GM23248 (cell line): ENCODE results near the gene PPM1L. TPM values are rescaled to one million over a fixed set of nuclear protein-coding genes. Genes with fewer than 3 reads are reported as not detected.
A peak's percentile ranks its signal among the peaks of the same experiment; 100 is the strongest.
"Not testable (repeated sequence)": the region's sequence is repeated elsewhere in the genome, so short reads cannot be mapped to it uniquely, and the experiment has no call there.

ENCODE experiments used
- DNase-seq: peaks from one replicate; pipeline ENCODE4 v3.0.0-alpha.2; 2015
- H2AFZ ChIP-seq: fragments of 200-600 bp; sonication (generic); 2 replicates; pipeline ENCODE4 v1.6.1; 2016; ENCODE audit warnings: antibody characterized with exemption
- H3F3A ChIP-seq: fragments of 200-600 bp; sonication (generic); 2 replicates; pipeline ENCODE4 v1.6.1; 2016; ENCODE audit warnings: mild to moderate bottlenecking, antibody characterized with exemption, mixed run types; ENCODE audit not compliant: insufficient read depth
- H3K27ac ChIP-seq: fragments of 200-600 bp; sonication (generic); 2 replicates; pipeline ENCODE4 v1.5.1; 2016; ENCODE audit warnings: mild to moderate bottlenecking
- H3K27me3 ChIP-seq: fragments of 200-600 bp; sonication (generic); replicated peaks from 2 replicates; pipeline ENCODE4 v1.6.1; 2016; ENCODE audit warnings: mild to moderate bottlenecking; ENCODE audit not compliant: insufficient read depth
- H3K36me3 ChIP-seq: fragments of 200-600 bp; sonication (generic); 2 replicates; pipeline ENCODE4 v1.6.1; 2016; ENCODE audit warnings: low read depth, mild to moderate bottlenecking
- H3K4me1 ChIP-seq: fragments of 200-600 bp; sonication (generic); 2 replicates; pipeline ENCODE4 v1.6.1; 2016; ENCODE audit warnings: mild to moderate bottlenecking; ENCODE audit not compliant: insufficient read depth
- H3K4me2 ChIP-seq: fragments of 200-600 bp; sonication (generic); one replicate; pipeline ENCODE4 v1.6.1; 2016; ENCODE audit warnings: mild to moderate bottlenecking; ENCODE audit not compliant: unreplicated experiment
- H3K4me3 ChIP-seq: fragments of 200-600 bp; sonication (generic); 2 replicates; pipeline ENCODE4 v1.5.1; 2016; ENCODE audit warnings: mild to moderate bottlenecking
- H3K79me2 ChIP-seq: fragments of 200-600 bp; sonication (generic); 2 replicates; pipeline ENCODE4 v1.6.1; 2016; ENCODE audit warnings: mild to moderate bottlenecking; ENCODE audit not compliant: insufficient read depth
- H3K9ac ChIP-seq: fragments of 200-600 bp; sonication (generic); 2 replicates; pipeline ENCODE4 v1.6.1; 2016; ENCODE audit warnings: mild to moderate bottlenecking
- H3K9me2 ChIP-seq: fragments of 200-600 bp; sonication (generic); 2 replicates; pipeline ENCODE4 v1.6.1; 2016; ENCODE audit warnings: mixed run types, mild to moderate bottlenecking, moderate library complexity; ENCODE audit not compliant: insufficient read depth
- H3K9me3 ChIP-seq: fragments of 200-600 bp; sonication (generic); one replicate; pipeline ENCODE4 v1.6.1; 2017; ENCODE audit warnings: low read depth
- H4K20me1 ChIP-seq: fragments of 200-600 bp; sonication (generic); 2 replicates; pipeline ENCODE4 v1.6.0; 2016; ENCODE audit not compliant: insufficient read depth
- EZH2 ChIP-seq: fragments of 200-600 bp; sonication (generic); IDR thresholded peaks from 2 replicates; pipeline ENCODE4 v1.6.1; 2018; ENCODE audit warnings: antibody characterized with exemption, mild to moderate bottlenecking; ENCODE audit not compliant: insufficient read depth, poor library complexity, severe bottlenecking
- EZH2phosphoT487 ChIP-seq: fragments of 200-600 bp; sonication (generic); IDR thresholded peaks from 2 replicates; pipeline ENCODE4 v1.6.1; 2018; ENCODE audit warnings: antibody characterized with exemption, moderate library complexity, mild to moderate bottlenecking, low read depth; ENCODE audit not compliant: insufficient read depth
- WGBS, 2 experiments: methylation state at CpG; one replicate each; pipeline ENCODE4 v1.1.6; 2015 to 2017; ENCODE audit warnings: low lambda C conversion rate in 2 of 2, low coverage in 1 of 2; ENCODE audit errors: missing lambda C conversion rate in 2 of 2; 5-methylcytosine and 5-hydroxymethylcytosine counted together
- in situ Hi-C: fragments of 300-500 bp; cut with MboI; formaldehyde crosslinking; loops from 2 replicates; pipeline ENCODE4 v1.15.0; 2020
- polyA plus RNA-seq: library from polyadenylated mRNA; unstranded; fragments of >200 nt; fragmentation: Nextera tagmentation; extraction: Ambion mirVana; gene quantifications from 2 replicates; pipeline ENCODE4 v1.2.1, GENCODE V29; 2016
- total RNA-seq: library from RNA; depleted of rRNA; stranded (reverse); fragments of >200 nt; shearing (Covaris generic); gene quantifications from 2 replicates; pipeline ENCODE4 v1.2.3, GENCODE V29; 2014; rRNA removed

The PPM1L gene
- total RNA-seq, result under 0.01 and 0.38 TPM in 2 replicates
- polyA plus RNA-seq, result 0.15 and 0.26 TPM in 2 replicates

DNA sequence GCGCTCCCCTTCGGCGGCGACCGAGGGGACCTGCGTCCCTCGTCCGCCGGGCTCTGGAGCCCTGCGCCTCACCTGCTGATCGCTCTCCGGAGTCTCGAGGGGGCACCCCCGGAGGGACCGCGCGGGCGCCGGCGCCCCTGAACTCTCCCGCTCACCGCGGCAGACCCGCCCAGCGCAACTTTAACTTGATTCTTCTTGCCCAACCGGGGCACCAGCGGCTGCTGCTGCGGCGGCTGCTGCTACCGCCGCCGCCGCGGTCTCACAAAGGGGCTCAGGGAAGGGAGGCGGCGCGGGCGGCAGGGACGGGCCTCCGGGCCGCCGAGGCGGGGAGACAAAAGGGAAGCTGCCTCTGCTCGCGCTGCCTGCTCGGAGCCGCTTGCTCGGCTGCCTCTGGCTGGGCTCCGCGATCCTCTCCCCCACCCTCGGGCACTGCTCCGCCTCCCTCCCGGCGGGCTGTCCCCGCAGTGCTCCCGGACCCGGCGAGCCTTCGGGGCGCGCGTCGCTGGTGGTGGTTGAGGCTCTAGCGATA lies at the start of gene PPM1L:
TSS of gene PPM1L (plus strand) at position 456 of the 529 bp plus-strand sequence.
- Histone ChIP-seq H3K36me3 (no peaks in the 10 kb centered on the region), H3K9me3 (no peaks in the 10 kb centered on the region), H3K79me2 (no peaks in the 10 kb centered on the region), H3F3A (no peaks in the 10 kb centered on the region), H3K4me2 (peak within 1 kb of the TSS; percentile 100), H3K27ac (peak within 1 kb of the TSS; percentile 66), H3K9me2 (no peaks in the 10 kb centered on the region), H4K20me1 (no peaks in the 10 kb centered on the region), H2AFZ (peak within 1 kb of the TSS; percentile 96), H3K4me3 (peak within 1 kb of the TSS; percentile 84), H3K9ac (peak within 1 kb of the TSS; percentile 76), H3K27me3 (peaks cover 17% of the 10 kb centered on the region), H3K4me1 (peaks cover 5% of the 10 kb centered on the region; the same call in 1 of the 2 replicates)
- peak; percentile 69 for DNase-seq
- in situ Hi-C loops, result no loop called here
- 1 to 3% methylated on average over 44 to 59 of the region's 64 CpGs for WGBS, 2 experiments
- no peak for TF ChIP-seq EZH2phosphoT487

DNA sequence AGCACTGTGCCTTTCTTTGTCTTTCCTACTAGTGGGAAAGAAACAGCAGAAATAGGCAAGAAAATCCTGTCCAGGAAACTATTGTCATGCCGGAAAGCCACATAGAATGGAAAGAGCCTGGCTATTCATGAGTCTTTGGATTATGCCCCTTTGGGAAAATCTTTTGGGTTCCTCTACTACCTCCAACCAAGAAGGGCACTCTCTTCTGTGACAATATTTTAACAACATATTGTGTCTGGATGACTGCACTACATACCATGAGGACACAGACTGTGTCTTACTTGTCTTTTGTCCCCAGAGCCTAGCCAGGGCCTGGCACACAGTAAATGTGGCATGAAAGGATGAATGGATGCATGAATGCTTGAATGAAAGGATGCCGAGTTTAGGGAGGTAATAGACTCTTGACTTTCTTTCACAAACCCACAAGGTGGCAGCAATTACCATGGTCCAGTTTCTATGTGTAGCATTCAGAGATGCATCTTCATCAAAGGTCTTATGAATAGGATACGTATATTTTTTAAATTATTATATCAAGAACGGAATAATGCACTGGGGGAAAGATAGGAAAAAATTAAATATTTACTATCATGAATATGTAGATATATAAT lies 48.7 kb upstream of the PPM1L start:
- Histone ChIP-seq H3F3A (no peaks in the 10 kb centered on the region), H3K4me2 (no peak overlapping the region), H3K9me3 (no peaks in the 10 kb centered on the region), H2AFZ (no peak overlapping the region), H3K36me3 (no peaks in the 10 kb centered on the region), H3K79me2 (no peaks in the 10 kb centered on the region), H3K27ac (no peak overlapping the region), H4K20me1 (no peaks in the 10 kb centered on the region), H3K9me2 (no peaks in the 10 kb centered on the region), H3K9ac (no peak overlapping the region), H3K27me3 (peaks cover 17% of the 10 kb centered on the region), H3K4me3 (no peak overlapping the region), H3K4me1 (peaks cover 7% of the 10 kb centered on the region; the same call in 1 of the 2 replicates)
- TF ChIP-seq EZH2phosphoT487, result no peak
- TF ChIP-seq EZH2, result no peak
- DNase-seq, result peak; percentile 67
- in situ Hi-C loops, result loop anchor here (10.0 kb wide), 1 partner anchor 228 kb away; no protein-coding TSS in a partner anchor
- WGBS, 2 experiments, result 22 to 23% methylated on average over 4 of the region's 4 CpGs

DNA sequence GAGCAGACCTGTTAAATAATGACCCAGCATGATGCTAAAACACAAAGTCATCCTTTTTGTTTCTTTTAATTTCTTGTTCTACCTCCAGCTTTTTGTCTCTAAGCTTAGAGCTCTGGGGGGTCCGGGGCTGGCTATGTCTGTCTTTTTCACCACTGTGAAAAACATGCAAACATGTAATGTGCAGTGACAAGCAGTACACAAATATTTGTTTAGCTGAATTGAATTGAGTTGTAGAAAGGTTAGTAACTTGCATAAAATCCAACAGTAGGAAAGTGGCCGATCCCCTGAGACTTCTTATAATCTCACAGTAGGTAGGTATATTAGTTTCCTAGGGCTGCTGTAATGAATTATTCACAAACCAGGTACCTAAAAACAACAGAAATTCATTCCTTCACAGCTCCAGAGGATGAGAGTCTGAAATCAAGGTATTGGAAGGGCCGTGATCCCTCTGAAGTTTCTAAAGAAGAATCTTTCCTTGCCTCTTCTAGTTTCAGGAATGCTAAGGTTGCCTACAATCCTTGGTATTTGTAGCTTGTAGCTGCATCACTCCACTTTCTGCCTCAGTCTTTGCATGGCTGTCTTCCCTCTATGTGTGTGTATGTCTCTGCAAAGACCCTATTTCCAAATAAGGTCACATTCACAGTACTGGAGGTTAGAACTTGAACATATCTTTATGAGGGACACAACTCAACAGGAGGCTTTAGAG lies 46.4 kb upstream of the PPM1L start:
- no peaks in the 10 kb centered on the region for H3K9me2 ChIP-seq
- no peaks in the 10 kb centered on the region for H3K36me3 ChIP-seq
- no peaks in the 10 kb centered on the region for H3K79me2 ChIP-seq
- DNase-seq, result no peak
- H3K27me3 ChIP-seq, result peaks cover 17% of the 10 kb centered on the region
- no peak overlapping the region for H3K27ac ChIP-seq
- H3K4me2 ChIP-seq, result no peak overlapping the region
- in situ Hi-C loops, result loop anchor here (10.0 kb wide), 1 partner anchor 225 kb away; no protein-coding TSS in a partner anchor
- no peak overlapping the region for H3K9ac ChIP-seq
- no peak overlapping the region for H2AFZ ChIP-seq
- H3K4me1 ChIP-seq, result no peaks in the 10 kb centered on the region
- no peak overlapping the region for H3K4me3 ChIP-seq
- WGBS, 2 experiments, result 72 to 80% methylated on average over 3 of the region's 3 CpGs
- H3F3A ChIP-seq, result no peaks in the 10 kb centered on the region
- H3K9me3 ChIP-seq, result no peaks in the 10 kb centered on the region
- TF ChIP-seq EZH2, result no peak
- TF ChIP-seq EZH2phosphoT487, result no peak
- H4K20me1 ChIP-seq, result no peaks in the 10 kb centered on the region

DNA sequence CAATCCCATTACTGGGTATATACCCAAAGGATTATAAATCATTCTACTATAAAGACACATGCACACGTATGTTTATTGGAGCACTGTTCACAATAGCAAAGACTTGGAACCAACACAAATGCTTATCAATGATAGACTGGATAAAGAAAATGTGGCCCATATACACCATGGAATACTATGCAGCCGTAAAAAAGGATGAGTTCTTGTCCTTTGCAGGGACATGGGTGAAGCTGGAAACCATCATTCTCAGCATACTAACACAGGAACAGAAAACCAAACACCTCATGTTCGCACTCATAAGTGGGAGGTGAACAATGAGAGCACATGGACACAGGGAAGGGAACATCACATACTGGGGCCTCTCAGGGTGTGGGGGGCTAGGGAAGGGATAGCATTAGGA lies 42.9 kb upstream of the PPM1L start:
- H3F3A ChIP-seq, H3K4me1 ChIP-seq, H3K9me2 ChIP-seq, H2AFZ ChIP-seq, DNase-seq, H3K36me3 ChIP-seq, H3K4me3 ChIP-seq, H3K79me2 ChIP-seq, in situ Hi-C loops, H3K9ac ChIP-seq, H4K20me1 ChIP-seq, H3K27ac ChIP-seq, H3K4me2 ChIP-seq, H3K9me3 ChIP-seq: not testable (repeated sequence)
- H3K27me3 ChIP-seq, result peaks cover 17% of the 10 kb centered on the region
- 51 to 53% methylated on average over 3 of the region's 3 CpGs for WGBS, 2 experiments
